ENCODE data around the gene E2F8. TPM values are rescaled to one million over a fixed set of nuclear protein-coding genes. Genes with fewer than 3 reads are reported as not detected.
A peak's percentile ranks its signal among the peaks of the same experiment; 100 is the strongest.

Gene E2F8
- total RNA-seq, 1 experiment from 2014 or later: 19.5 TPM

DNA sequence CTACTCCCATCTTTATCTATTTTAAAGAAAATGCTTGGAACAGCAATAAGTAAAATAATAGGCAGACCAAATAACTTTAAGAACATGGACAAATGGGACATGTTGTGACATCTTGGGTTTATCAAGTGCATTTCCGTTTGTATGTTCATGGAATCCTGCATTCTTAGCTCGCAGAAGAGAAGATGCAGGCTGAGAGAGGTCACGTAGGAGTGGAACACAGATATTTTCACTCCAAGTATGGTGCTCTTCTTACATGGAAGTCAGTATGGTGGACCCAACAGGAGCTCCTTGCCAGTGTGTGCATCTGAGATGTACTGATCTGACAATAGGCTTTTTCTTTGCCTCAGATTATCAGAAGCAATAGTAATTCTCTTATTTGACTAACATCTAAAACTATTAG is 1.7 kb downstream of the E2F8 start:
- ChIA-PET POLR2A (ENCODE audit: low non-redundant PET) (no interaction called here), CTCF (no interaction called here)
- H3K4me1 ChIP-seq (ENCODE audit: insufficient read depth, low read length, poor library complexity, severe bottlenecking): peaks cover 11% of the 10 kb centered on the region
- H3K4me3 ChIP-seq (ENCODE audit: low read depth, low read length, poor library complexity, severe bottlenecking): peak overlapping the region; percentile 68
- H3K36me3 ChIP-seq (ENCODE audit: insufficient read depth, low read length, poor library complexity, severe bottlenecking): peaks cover 33% of the 10 kb centered on the region
- no peak for TF ChIP-seq EZH2 (IDR thresholded peaks at IDR 0.05; ENCODE audit: borderline replicate concordance, low read depth, low read length, poor library complexity, severe bottlenecking)
- TF ChIP-seq, protein P1, sequence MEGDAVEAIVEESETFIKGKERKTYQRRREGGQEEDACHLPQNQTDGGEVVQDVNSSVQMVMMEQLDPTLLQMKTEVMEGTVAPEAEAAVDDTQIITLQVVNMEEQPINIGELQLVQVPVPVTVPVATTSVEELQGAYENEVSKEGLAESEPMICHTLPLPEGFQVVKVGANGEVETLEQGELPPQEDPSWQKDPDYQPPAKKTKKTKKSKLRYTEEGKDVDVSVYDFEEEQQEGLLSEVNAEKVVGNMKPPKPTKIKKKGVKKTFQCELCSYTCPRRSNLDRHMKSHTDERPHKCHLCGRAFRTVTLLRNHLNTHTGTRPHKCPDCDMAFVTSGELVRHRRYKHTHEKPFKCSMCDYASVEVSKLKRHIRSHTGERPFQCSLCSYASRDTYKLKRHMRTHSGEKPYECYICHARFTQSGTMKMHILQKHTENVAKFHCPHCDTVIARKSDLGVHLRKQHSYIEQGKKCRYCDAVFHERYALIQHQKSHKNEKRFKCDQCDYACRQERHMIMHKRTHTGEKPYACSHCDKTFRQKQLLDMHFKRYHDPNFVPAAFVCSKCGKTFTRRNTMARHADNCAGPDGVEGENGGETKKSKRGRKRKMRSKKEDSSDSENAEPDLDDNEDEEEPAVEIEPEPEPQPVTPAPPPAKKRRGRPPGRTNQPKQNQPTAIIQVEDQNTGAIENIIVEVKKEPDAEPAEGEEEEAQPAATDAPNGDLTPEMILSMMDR (conservative IDR thresholded peaks at IDR 0.05; ENCODE audit: low read depth, low read length): no peak
- H3K27ac ChIP-seq (ENCODE audit: low read depth, low read length, poor library complexity, severe bottlenecking): no peak overlapping the region
- intact Hi-C loops (cut with micrococcal nuclease; ENCODE audit: unreplicated experiment): no loop called here
- BruUV-seq (replicated peaks): no TSS peak
- no peak for DNase-seq (ENCODE audit: low spot score)
- H3K9me3 ChIP-seq (ENCODE audit: low read depth, low read length, poor library complexity, severe bottlenecking): no peaks in the 10 kb centered on the region
- H3K27me3 ChIP-seq (replicated peaks; ENCODE audit: insufficient read depth, low read depth, low read length, poor library complexity): no peaks in the 10 kb centered on the region

DNA sequence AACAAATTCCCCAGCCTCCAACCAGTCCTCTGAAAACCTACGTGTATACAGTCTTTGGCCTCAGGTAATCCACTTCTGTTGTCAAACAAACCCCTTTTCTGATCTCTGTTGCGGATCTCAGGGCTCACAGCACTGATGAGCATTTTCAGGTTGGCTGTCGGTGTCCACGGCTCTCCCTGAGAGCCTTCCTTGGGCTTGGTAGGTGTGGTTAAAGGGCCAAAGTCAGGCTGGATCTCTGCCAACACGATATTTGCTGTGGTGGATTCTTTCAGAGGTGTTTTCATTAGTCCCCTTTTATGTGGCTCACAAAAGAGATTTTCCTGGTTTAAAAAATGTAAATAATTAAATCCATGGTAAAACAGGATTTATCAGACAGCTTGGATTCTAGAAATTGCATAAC is 2.9 kb downstream of the E2F8 start:
- intact Hi-C loops (cut with micrococcal nuclease; ENCODE audit: unreplicated experiment): no loop called here
- Histone ChIP-seq H3K9me3 (ENCODE audit: low read depth, low read length, poor library complexity, severe bottlenecking) (no peaks in the 10 kb centered on the region), H3K27me3 (replicated peaks; ENCODE audit: insufficient read depth, low read depth, low read length, poor library complexity) (no peaks in the 10 kb centered on the region), H3K4me1 (ENCODE audit: insufficient read depth, low read length, poor library complexity, severe bottlenecking) (peaks cover 11% of the 10 kb centered on the region), H3K4me3 (ENCODE audit: low read depth, low read length, poor library complexity, severe bottlenecking) (no peak overlapping the region), H3K36me3 (ENCODE audit: insufficient read depth, low read length, poor library complexity, severe bottlenecking) (peaks cover 33% of the 10 kb centered on the region), H3K27ac (ENCODE audit: low read depth, low read length, poor library complexity, severe bottlenecking) (no peak overlapping the region)
- ChIA-PET POLR2A (ENCODE audit: low non-redundant PET) (no interaction called here), CTCF (no interaction called here)
- BruUV-seq (replicated peaks): no TSS peak
- TF ChIP-seq EZH2 (IDR thresholded peaks at IDR 0.05; ENCODE audit: borderline replicate concordance, low read depth, low read length, poor library complexity, severe bottlenecking): no peak
- TF ChIP-seq, protein P1 (conservative IDR thresholded peaks at IDR 0.05; ENCODE audit: low read depth, low read length): no peak
- DNase-seq (ENCODE audit: low spot score): no peak

GRCh38 chr11:19237381-19237780 is 3.4 kb downstream of the E2F8 start:
- no TSS peak for BruUV-seq (replicated peaks)
- POLR2A ChIA-PET (ENCODE audit: low non-redundant PET): no interaction called here
- H3K4me3 ChIP-seq (ENCODE audit: low read depth, low read length, poor library complexity, severe bottlenecking): no peak overlapping the region

More at GRCh38 chr11:19237381-19237780, 3.4 kb downstream of the E2F8 start:
- Histone ChIP-seq H3K27me3 (replicated peaks; ENCODE audit: insufficient read depth, low read depth, low read length, poor library complexity) (no peaks in the 10 kb centered on the region), H3K36me3 (ENCODE audit: insufficient read depth, low read length, poor library complexity, severe bottlenecking) (peaks cover 33% of the 10 kb centered on the region), H3K27ac (ENCODE audit: low read depth, low read length, poor library complexity, severe bottlenecking) (no peak overlapping the region), H3K4me1 (ENCODE audit: insufficient read depth, low read length, poor library complexity, severe bottlenecking) (peaks cover 11% of the 10 kb centered on the region), H3K9me3 (ENCODE audit: low read depth, low read length, poor library complexity, severe bottlenecking) (no peaks in the 10 kb centered on the region)
- intact Hi-C loops (cut with micrococcal nuclease; ENCODE audit: unreplicated experiment): no loop called here
- DNase-seq (ENCODE audit: low spot score): no peak
- no peak for TF ChIP-seq EZH2 (IDR thresholded peaks at IDR 0.05; ENCODE audit: borderline replicate concordance, low read depth, low read length, poor library complexity, severe bottlenecking)
- TF ChIP-seq, protein P1 (conservative IDR thresholded peaks at IDR 0.05; ENCODE audit: low read depth, low read length): no peak
- CTCF ChIA-PET: no interaction called here

All from A673 (cell line).